ENCODE measurements around the gene CHMP2A.

CHMP2A gene

GRCh38 chr19:58513694-58514563 lies 41.0 kb downstream of the CHMP2A start:
- Histone ChIP-seq H2AFZ (ENCODE audit: low read depth, low read length, severe bottlenecking) (peak overlapping the region; percentile 78), H3K4me2 (ENCODE audit: low read depth, low read length, poor library complexity, severe bottlenecking) (peak overlapping the region; percentile 96), H3K27ac (ENCODE audit: low read depth, low read length) (peak overlapping the region; percentile 64), H4K20me1 (ENCODE audit: low read depth, low read length) (no peaks in the 10 kb centered on the region), H3K4me3 (ENCODE audit: insufficient read depth, low read length, poor library complexity, severe bottlenecking) (peak overlapping the region; percentile 84), H3K9ac (ENCODE audit: low read length) (peak overlapping the region; percentile 97), H3F3A (ENCODE audit: insufficient read depth) (peaks cover 5% of the 10 kb centered on the region; the same call in 1 of the 2 replicates), H3K27me3 (ENCODE audit: low read length) (no peaks in the 10 kb centered on the region), H3K36me3 (ENCODE audit: low read length) (no peaks in the 10 kb centered on the region), H3K79me2 (ENCODE audit: insufficient read depth, low read length) (peaks cover 15% of the 10 kb centered on the region), H3K9me3 (ENCODE audit: insufficient read depth, low read length) (no peaks in the 10 kb centered on the region), H3K9me2 (replicated peaks; ENCODE audit: insufficient read depth, low read length) (no peaks in the 10 kb centered on the region)
- TF ChIP-seq EZH2phosphoT487 (conservative IDR thresholded peaks at IDR 0.05; ENCODE audit: low read length) (no peak), CTCF (IDR thresholded peaks at IDR 0.05; ENCODE audit: insufficient read depth, low read length, poor library complexity, severe bottlenecking) (peak; percentile 95)

- H3K4me2 ChIP-seq (ENCODE audit: low read depth, low read length, poor library complexity, severe bottlenecking), result peak overlapping the region; percentile 96
- H2AFZ ChIP-seq (ENCODE audit: low read depth, low read length, severe bottlenecking), result peak overlapping the region; percentile 78
- no peaks in the 10 kb centered on the region for H4K20me1 ChIP-seq (ENCODE audit: low read depth, low read length)
- H3K9me3 ChIP-seq (ENCODE audit: insufficient read depth, low read length), result no peaks in the 10 kb centered on the region
- TF ChIP-seq CTCF (IDR thresholded peaks at IDR 0.05; ENCODE audit: insufficient read depth, low read length, poor library complexity, severe bottlenecking), result no peak
- no peaks in the 10 kb centered on the region for H3K36me3 ChIP-seq (ENCODE audit: low read length)
- no peak overlapping the region for H3K27ac ChIP-seq (ENCODE audit: low read depth, low read length)
- H3K4me3 ChIP-seq (ENCODE audit: insufficient read depth, low read length, poor library complexity, severe bottlenecking), result no peak overlapping the region
- peaks cover 4% of the 10 kb centered on the region; the same call in 1 of the 2 replicates for H3F3A ChIP-seq (ENCODE audit: insufficient read depth)
- peaks cover 11% of the 10 kb centered on the region for H3K79me2 ChIP-seq (ENCODE audit: insufficient read depth, low read length)
- H3K9ac ChIP-seq (ENCODE audit: low read length), result peak overlapping the region; percentile 97
- H3K9me2 ChIP-seq (replicated peaks; ENCODE audit: insufficient read depth, low read length), result no peaks in the 10 kb centered on the region
- H3K27me3 ChIP-seq (ENCODE audit: low read length), result no peaks in the 10 kb centered on the region
These were observed 41.7 kb downstream of the CHMP2A start for GRCh38 chr19:58513213-58513693.

- H3K36me3 ChIP-seq (ENCODE audit: low read length), result no peaks in the 10 kb centered on the region
These were observed 43.3 kb downstream of the CHMP2A start, which contains the start of gene SLC27A5 for GRCh38 chr19:58511353-58512208. TSS of gene SLC27A5 (minus strand) at chr19:58511992. CDS start at chr19:58511955, 37 bp downstream.

More at GRCh38 chr19:58511353-58512208, 43.3 kb downstream of the CHMP2A start, which contains the start of gene SLC27A5:
- H3F3A ChIP-seq (ENCODE audit: insufficient read depth), result no peaks in the 10 kb centered on the region
- H4K20me1 ChIP-seq (ENCODE audit: low read depth, low read length), result no peaks in the 10 kb centered on the region
- H3K27me3 ChIP-seq (ENCODE audit: low read length), result no peaks in the 10 kb centered on the region
- H3K9ac ChIP-seq (ENCODE audit: low read length), result no peak within 1 kb of the TSS
- H3K4me2 ChIP-seq (ENCODE audit: low read depth, low read length, poor library complexity, severe bottlenecking), result no peak within 1 kb of the TSS
- H3K9me2 ChIP-seq (replicated peaks; ENCODE audit: insufficient read depth, low read length), result no peaks in the 10 kb centered on the region
- no peak within 1 kb of the TSS for H3K4me3 ChIP-seq (ENCODE audit: insufficient read depth, low read length, poor library complexity, severe bottlenecking)
- H3K9me3 ChIP-seq (ENCODE audit: insufficient read depth, low read length), result no peaks in the 10 kb centered on the region
- H3K27ac ChIP-seq (ENCODE audit: low read depth, low read length), result no peak within 1 kb of the TSS
- H3K79me2 ChIP-seq (ENCODE audit: insufficient read depth, low read length), result peaks cover 8% of the 10 kb centered on the region
- TF ChIP-seq EZH2phosphoT487 (conservative IDR thresholded peaks at IDR 0.05; ENCODE audit: low read length) (no peak), CTCF (IDR thresholded peaks at IDR 0.05; ENCODE audit: insufficient read depth, low read length, poor library complexity, severe bottlenecking) (no peak)
- H2AFZ ChIP-seq (ENCODE audit: low read depth, low read length, severe bottlenecking), result no peak within 1 kb of the TSS

Measured in SU-DHL-6 (cell line).